Sigmoid colon (tissue), 7 donors: Measurements from ENCODE around the gene HIVEP3. TPM values are rescaled to one million over a fixed set of nuclear protein-coding genes. Genes with fewer than 3 reads are reported as not detected.

ENCODE experiments used
- DNase-seq: peaks from one replicate; pipeline ENCODE4 v3.0.0-alpha.2; 2019
- H3K27ac ChIP-seq, 4 donors: fragments of 200-600 bp; sonication (generic); one replicate each; pipeline ENCODE4 v1.5.1; 2016 to 2019; ENCODE audit warnings: mild to moderate bottlenecking in 1 of 4
- H3K27me3 ChIP-seq, 3 donors: fragments of 200-600 bp; sonication (generic); one replicate each; pipeline ENCODE4 v1.5.1; 2019; ENCODE audit warnings: mild to moderate bottlenecking in 1 of 3
- H3K36me3 ChIP-seq, 4 donors: fragments of 200-600 bp; sonication (generic); one replicate each; pipeline ENCODE4 v1.5.1; 2016 to 2019
- H3K4me1 ChIP-seq, 4 donors: fragments of 200-600 bp; sonication (generic); one replicate each; pipeline ENCODE4 v1.5.1; 2017 to 2019
- H3K4me3 ChIP-seq, 4 donors: fragments of 200-600 bp; sonication (generic); one replicate each; pipeline ENCODE4 v1.5.1; 2017 to 2019; ENCODE audit warnings: mild to moderate bottlenecking in 2 of 4, moderate library complexity in 1 of 4
- H3K9me3 ChIP-seq, 4 donors: fragments of 200-600 bp in 3 of 4; sonication (generic) in 3 of 4; one replicate each; pipeline versions ENCODE4 v1.5.1 to v1.6.1; 2013 to 2019
- EP300 ChIP-seq, 4 donors: sonication (generic); formaldehyde crosslinking; IDR thresholded peaks; one replicate each; pipeline ENCODE4 v1.6.1; 2017; ENCODE audit warnings: antibody characterized with exemption in 4 of 4
- POLR2A ChIP-seq, 2 donors: fragments of 450-650 bp; IDR thresholded peaks; one replicate each; pipeline ENCODE4 v1.6.1; 2016; ENCODE audit warnings: antibody characterized with exemption in 2 of 2, mild to moderate bottlenecking in 2 of 2, moderate library complexity in 2 of 2
- POLR2AphosphoS5 ChIP-seq, 4 donors: sonication (generic); formaldehyde crosslinking; IDR thresholded peaks; one replicate each; pipeline ENCODE4 v1.6.1; 2017; ENCODE audit warnings: antibody characterized with exemption in 4 of 4
- WGBS, 2 donors: extraction: QIAGEN DNeasy Blood & Tissue Kit; methylation state at CpG; one replicate each; pipeline ENCODE4 v1.1.7; 2013; 5-methylcytosine and 5-hydroxymethylcytosine counted together
- intact Hi-C: fragments of 100-400 bp; cut with DNase I; formaldehyde crosslinking; loops from one replicate; pipeline ENCODE4 v1.15.1; 2023
- polyA plus RNA-seq, 3 donors: library from polyadenylated mRNA; stranded (reverse); fragments of 200-250 nt; gene quantifications; one replicate each; pipeline ENCODE4 v1.2.3, GENCODE V29; 2013
- total RNA-seq, 4 donors: library from RNA; depleted of rRNA; stranded (reverse); fragments of >200 nt; gene quantifications; one replicate each; pipeline ENCODE4 v1.1.0, GENCODE V29; 2016
- TF ChIP-seq, protein P1 (sequence below), 4 experiments: fragments of 450-650 bp in 3 of 4; fragments of 200-600 bp in 1 of 4; IDR thresholded peaks; one replicate each; pipeline ENCODE4 v1.5.1; 2016 to 2019; ENCODE audit warnings: antibody characterized with exemption in 4 of 4, mild to moderate bottlenecking in 3 of 4, moderate library complexity in 2 of 4
- donor health status: healthy with polysubstance abuse.
- donor health status: Bipolar disorder and iron deficiency.
- donor health status: healthy.

HIVEP3 gene
- total and polyA plus RNA-seq, 7 donors, result 1.4 to 7.8 (median 3.2) TPM

DNA sequence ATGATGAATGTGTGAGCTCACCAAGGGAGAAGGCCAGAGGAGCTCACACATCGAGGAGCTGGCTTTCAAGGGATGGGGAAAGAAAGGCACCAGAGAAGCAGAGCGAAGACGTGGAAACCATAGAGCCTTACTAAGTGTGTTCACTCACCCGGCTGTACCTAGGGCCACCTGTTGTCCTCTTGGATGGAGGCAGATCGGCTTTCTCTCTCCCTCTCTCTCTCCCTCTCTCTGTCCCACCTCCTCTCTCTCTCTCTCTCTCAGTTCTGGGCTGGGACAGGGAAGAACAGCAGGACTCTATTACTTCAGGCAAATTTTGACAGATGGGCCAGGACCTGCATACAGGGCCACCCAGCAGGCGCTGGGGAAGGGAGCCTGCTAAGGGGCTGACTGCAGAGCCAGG lies 64.8 kb downstream of the HIVEP3 start:
- no peak for DNase-seq
- Histone ChIP-seq H3K4me1 (peaks cover 0 to 12% (median 9%) of the 10 kb centered on the region in 4 donors), H3K27ac (no peak overlapping the region), H3K4me3 (no peak overlapping the region), H3K9me3 (no peaks in the 10 kb centered on the region), H3K36me3 (no peaks in the 10 kb centered on the region), H3K27me3 (no peaks in the 10 kb centered on the region)
- TF ChIP-seq POLR2AphosphoS5 (IDR thresholded peaks at IDR 0.05), result no peak
- TF ChIP-seq EP300 (IDR thresholded peaks at IDR 0.05), result no peak
- TF ChIP-seq, protein P1, sequence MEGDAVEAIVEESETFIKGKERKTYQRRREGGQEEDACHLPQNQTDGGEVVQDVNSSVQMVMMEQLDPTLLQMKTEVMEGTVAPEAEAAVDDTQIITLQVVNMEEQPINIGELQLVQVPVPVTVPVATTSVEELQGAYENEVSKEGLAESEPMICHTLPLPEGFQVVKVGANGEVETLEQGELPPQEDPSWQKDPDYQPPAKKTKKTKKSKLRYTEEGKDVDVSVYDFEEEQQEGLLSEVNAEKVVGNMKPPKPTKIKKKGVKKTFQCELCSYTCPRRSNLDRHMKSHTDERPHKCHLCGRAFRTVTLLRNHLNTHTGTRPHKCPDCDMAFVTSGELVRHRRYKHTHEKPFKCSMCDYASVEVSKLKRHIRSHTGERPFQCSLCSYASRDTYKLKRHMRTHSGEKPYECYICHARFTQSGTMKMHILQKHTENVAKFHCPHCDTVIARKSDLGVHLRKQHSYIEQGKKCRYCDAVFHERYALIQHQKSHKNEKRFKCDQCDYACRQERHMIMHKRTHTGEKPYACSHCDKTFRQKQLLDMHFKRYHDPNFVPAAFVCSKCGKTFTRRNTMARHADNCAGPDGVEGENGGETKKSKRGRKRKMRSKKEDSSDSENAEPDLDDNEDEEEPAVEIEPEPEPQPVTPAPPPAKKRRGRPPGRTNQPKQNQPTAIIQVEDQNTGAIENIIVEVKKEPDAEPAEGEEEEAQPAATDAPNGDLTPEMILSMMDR (IDR thresholded peaks at IDR 0.05), result no peak
- no peak for TF ChIP-seq POLR2A (IDR thresholded peaks at IDR 0.05)
- intact Hi-C loops, result no loop called here
- 90 to 92% methylated on average over 6 of the region's 6 CpGs for WGBS, 2 donors

DNA sequence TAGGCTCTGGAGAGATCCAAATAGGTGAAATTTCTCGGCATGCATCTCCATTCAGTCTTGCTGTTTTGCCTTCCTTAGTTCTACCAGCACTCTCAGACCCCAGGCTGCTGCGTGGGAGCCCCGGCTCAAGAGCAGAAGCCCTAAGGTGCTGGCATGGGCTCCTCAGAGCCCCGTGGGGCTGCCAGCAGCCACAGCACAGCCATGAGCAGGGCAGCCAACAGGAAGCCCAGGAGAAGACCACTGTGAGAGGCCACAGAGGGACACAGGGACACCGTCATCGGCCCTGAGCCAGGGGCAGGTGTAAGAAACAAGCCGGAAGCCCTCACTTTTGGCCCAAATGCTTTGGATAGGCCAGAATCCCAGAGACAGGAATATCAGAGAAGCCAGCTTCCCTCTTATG lies 66.6 kb downstream of the HIVEP3 start:
- H3K4me3 ChIP-seq, result no peak overlapping the region
- peaks cover 0 to 11% (median 9%) of the 10 kb centered on the region in 4 donors for H3K4me1 ChIP-seq
- 92 to 96% methylated on average over 7 of the region's 7 CpGs for WGBS, 2 donors
- no peaks in the 10 kb centered on the region for H3K9me3 ChIP-seq
- DNase-seq, result no peak
- no peaks in the 10 kb centered on the region for H3K36me3 ChIP-seq
- intact Hi-C loops, result no loop called here
- no peak overlapping the region for H3K27ac ChIP-seq
- TF ChIP-seq, protein P1 (IDR thresholded peaks at IDR 0.05), result no peak
- TF ChIP-seq POLR2A (IDR thresholded peaks at IDR 0.05), result no peak
- TF ChIP-seq EP300 (IDR thresholded peaks at IDR 0.05), result no peak
- no peak for TF ChIP-seq POLR2AphosphoS5 (IDR thresholded peaks at IDR 0.05)
- H3K27me3 ChIP-seq, result no peaks in the 10 kb centered on the region

DNA sequence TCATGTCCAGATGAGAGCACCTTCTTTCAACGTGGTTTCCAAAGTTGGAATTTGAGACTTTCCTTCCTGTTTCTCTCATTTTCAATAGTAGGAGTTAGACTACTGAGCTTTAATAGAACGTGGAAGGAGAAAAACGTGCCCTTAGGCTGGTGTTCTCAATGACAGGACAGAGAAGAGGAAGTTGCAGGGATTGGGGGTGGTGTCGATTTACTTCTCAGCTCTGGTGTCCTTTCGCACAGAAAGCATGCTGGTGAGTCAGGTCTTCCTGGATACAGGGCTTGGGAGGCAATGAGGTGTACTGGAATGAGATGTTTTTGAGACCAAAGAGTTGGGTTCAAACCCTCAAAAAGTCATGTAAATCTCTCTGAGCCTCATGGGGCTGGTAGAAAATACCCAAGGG lies 67.1 kb downstream of the HIVEP3 start:
- DNase-seq, result no peak
- H3K36me3 ChIP-seq, result no peaks in the 10 kb centered on the region
- TF ChIP-seq POLR2AphosphoS5 (IDR thresholded peaks at IDR 0.05), result no peak
- no peak for TF ChIP-seq EP300 (IDR thresholded peaks at IDR 0.05)
- TF ChIP-seq, protein P1 (IDR thresholded peaks at IDR 0.05), result no peak
- no peak for TF ChIP-seq POLR2A (IDR thresholded peaks at IDR 0.05)
- 59 to 90% methylated on average over 5 of the region's 5 CpGs for WGBS, 2 donors
- no peaks in the 10 kb centered on the region for H3K9me3 ChIP-seq
- peaks cover 0 to 8% (median 4%) of the 10 kb centered on the region in 4 donors for H3K4me1 ChIP-seq
- no peak overlapping the region for H3K27ac ChIP-seq
- no peak overlapping the region for H3K4me3 ChIP-seq
- no peaks in the 10 kb centered on the region for H3K27me3 ChIP-seq
- intact Hi-C loops, result no loop called here

DNA sequence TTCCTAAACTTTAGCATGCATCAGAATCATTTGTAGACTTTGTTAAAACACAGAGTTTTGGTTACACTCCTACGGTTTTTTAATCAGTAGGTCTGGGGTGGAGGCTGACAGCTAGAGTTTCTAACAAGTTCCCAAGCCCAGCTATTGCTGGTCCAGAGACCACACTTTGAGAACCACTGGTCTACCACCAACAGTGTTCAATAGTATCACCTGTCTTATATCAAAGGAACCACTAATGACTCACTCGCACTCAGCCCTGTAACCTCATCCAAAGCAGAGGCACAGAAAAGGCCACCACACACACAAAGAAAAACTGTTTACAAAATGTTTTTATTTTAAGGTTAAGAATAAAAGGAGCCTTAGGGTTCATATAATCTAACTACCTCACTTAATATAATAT lies 68.7 kb downstream of the HIVEP3 start:
- DNase-seq, result no peak
- H3K36me3 ChIP-seq, result no peaks in the 10 kb centered on the region
- no peak overlapping the region for H3K27ac ChIP-seq
- intact Hi-C loops, result no loop called here
- H3K27me3 ChIP-seq, result no peaks in the 10 kb centered on the region
- TF ChIP-seq POLR2A (IDR thresholded peaks at IDR 0.05), result no peak
- no peak for TF ChIP-seq EP300 (IDR thresholded peaks at IDR 0.05)
- TF ChIP-seq, protein P1 (IDR thresholded peaks at IDR 0.05), result no peak
- TF ChIP-seq POLR2AphosphoS5 (IDR thresholded peaks at IDR 0.05), result no peak
- no peak overlapping the region for H3K4me3 ChIP-seq
- H3K4me1 ChIP-seq, result no peaks in the 10 kb centered on the region
- WGBS, 2 donors, result 62 to 66% methylated on average over 2 of the region's 2 CpGs
- H3K9me3 ChIP-seq, result no peaks in the 10 kb centered on the region

DNA sequence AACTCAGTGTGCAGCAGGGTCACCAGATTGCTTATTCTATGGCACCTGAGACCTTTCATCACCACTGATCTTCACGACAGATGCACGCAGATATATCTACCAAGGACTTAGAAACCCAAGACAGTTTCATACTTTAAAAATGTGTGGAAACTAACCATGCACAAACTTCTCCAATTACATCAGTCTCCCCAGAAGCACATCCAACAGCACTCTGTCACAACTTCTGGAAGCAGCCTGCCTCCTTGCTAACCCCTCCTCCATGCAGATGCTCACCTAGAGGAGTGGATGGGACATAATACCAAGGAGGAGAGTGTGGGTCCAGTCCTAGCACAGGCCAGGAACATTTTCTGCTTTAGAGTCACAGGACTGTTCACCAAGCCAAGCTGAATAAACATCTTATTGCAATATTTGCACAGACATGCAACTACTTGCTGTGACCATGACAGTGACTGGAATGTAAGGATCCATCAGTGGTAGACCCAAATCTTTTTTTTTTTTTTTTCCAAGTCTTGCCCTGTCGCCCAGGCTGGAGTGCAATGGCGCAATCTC lies 69.4 kb downstream of the HIVEP3 start:
- 94 to 97% methylated on average over 4 of the region's 4 CpGs for WGBS, 2 donors
- H3K4me1 ChIP-seq, result no peaks in the 10 kb centered on the region
- no peaks in the 10 kb centered on the region for H3K27me3 ChIP-seq
- no peak overlapping the region for H3K4me3 ChIP-seq
- no peaks in the 10 kb centered on the region for H3K9me3 ChIP-seq
- intact Hi-C loops, result no loop called here
- TF ChIP-seq, protein P1 (IDR thresholded peaks at IDR 0.05), result no peak
- TF ChIP-seq POLR2AphosphoS5 (IDR thresholded peaks at IDR 0.05) (no peak), EP300 (IDR thresholded peaks at IDR 0.05) (no peak), POLR2A (IDR thresholded peaks at IDR 0.05) (no peak)
- no peak for DNase-seq
- H3K36me3 ChIP-seq, result no peaks in the 10 kb centered on the region
- no peak overlapping the region for H3K27ac ChIP-seq
